Globus pallidus (tissue), 1 donor: Measurements from ENCODE around the gene CEP95.
"Not testable (repeated sequence)": the region's sequence is repeated elsewhere in the genome, so short reads cannot be mapped to it uniquely, and the experiment has no call there.

Experiments
- DNase-seq: peaks from one replicate; pipeline ENCODE4 v3.0.0-alpha.2; 2015; ENCODE audit warnings: low spot score

The CEP95 gene, protein sequence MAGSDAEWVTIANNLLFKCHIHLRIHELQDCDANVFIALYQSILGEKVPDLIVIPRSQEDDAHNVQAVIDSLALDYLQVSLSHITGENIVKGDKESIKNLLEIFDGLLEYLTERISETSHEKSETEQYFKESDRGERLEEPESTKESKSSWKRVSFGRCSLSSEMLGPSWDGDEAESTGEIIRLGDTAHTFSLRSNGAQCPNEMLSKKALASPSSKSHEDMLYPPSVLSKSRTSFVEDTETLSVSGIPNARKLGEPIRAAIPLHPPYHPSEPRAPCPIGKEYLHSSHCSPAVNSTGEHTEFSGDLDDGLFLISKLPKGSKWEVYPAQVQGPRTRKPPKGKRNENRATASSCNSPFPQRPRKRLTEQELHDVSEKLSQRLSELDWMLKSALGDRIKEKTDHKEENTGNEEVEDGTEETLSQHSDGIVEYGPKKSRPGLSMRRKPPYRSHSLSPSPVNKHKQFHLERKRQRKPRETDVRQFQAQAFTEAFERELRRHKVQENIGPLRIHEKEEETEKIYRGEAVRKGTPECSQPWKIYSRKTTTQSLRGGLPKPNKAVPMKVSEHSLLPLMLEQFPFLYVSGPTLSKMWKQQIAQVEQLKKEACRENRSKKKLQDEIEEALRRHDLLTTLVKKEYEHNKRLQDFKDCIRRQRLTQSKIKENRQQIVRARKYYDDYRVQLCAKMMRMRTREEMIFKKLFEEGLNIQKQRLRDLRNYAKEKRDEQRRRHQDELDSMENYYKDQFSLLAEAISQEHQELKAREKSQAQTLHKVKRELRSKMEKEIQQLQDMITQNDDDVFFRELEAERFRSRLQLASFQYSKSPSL

DNA sequence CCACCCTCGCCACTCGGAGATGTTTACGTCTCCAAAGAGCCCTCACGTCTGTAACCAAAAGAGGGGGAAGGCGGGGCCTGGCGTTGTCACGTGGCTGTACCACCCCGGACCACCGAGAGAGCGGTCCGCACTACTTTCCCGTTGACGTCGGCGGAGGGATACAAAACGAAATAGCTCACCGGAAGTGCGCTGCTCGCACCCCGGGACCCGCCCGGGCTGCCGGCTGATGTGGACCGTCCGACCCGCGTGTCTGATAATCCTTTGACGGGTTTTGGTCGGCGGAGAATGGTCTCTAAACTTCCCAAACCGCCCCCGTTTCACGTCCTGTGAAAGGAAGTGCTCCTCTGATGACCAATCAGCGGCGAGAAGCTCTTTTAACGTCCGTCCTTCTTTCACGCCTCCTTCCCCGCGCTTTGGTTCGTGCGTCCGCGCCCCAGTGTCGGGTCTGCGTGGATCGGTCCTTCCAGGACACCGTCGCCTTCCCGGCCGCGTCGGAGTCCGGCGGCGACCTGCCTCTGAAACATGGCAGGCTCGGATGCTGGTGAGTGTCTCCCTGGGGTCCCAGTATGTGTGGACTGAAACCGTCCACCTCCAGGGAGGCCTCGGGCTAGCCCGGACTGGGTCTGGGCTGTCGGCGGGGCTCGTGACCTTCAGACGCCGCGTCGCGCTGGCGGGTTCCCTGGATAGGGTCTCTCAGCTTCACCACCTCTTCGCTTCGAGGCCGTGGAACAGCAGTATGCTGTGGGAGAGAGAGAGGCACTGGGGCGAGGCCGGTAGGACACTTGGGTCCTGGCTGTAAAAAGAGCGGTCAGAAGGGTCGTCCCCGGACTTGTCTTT is at the start of gene CEP95:
Gene CEP95, plus strand, starts transcription at position 402 of the 837 bp plus-strand sequence. Its CDS starts 121 bp downstream, at position 523.
- DNase-seq, result peak; percentile 93

DNA sequence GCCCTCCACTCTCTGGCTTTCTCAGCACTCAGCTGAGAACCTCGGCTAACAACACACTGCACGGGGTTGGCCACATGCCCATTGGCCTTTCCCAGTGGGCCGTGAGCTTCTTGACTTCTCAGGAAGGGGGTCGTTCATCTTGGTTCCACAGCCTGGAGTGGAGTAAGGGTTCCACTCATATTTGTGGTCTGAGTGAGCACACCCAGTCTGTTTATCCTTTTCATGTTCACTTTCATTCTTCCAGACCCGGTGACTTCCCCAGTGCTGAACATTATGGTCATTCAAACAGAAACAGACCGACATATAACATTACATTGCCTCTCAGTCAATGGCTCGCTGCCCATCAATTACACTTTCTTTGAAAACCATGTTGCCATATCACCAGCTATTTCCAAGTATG is 49.6 kb upstream of the CEP95 start:
- no peak for DNase-seq

DNA sequence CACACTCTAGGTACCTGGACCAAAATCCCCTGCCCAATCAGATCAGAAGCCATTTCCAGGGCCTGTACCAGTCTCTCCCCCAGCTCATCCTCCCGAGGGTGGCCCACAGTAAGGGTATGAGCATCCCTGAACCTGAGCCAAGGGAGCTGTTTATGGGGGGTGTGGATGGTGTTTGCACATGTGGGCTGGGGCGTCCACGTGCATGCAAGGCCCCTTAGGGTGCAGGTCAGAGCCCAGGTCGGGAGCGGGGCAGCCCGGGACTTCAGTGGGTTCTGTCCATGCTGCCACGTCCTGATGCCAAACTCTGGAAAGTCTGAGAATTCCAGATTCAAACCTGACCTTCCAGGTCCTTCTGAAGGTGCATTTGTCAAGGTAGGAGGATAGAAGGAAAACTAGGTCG is 48.0 kb upstream of the CEP95 start:
- no peak for DNase-seq

DNA sequence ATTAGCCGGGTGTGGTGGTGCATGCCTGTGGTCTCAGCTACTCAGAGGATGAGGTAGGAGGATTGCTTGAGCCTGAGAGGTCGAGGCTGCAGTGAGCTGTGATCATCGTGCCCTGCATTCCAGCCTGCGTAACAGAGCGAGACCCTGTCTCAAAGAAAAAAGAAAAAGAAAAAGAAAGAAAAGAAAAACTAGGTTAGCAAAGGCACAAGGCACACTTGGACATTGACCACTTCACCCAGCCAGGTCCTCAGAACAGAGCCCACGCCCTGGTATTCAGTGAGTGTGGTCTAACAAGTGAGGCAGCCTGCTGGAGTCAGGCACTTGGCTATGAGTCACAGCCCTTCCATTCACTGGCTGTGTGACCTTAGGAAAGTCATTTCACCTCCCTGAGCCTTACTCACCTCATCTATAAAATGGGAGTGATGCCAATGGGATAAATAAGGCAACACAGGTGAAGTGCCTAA is 47.5 kb upstream of the CEP95 start:
- DNase-seq, result no peak

DNA sequence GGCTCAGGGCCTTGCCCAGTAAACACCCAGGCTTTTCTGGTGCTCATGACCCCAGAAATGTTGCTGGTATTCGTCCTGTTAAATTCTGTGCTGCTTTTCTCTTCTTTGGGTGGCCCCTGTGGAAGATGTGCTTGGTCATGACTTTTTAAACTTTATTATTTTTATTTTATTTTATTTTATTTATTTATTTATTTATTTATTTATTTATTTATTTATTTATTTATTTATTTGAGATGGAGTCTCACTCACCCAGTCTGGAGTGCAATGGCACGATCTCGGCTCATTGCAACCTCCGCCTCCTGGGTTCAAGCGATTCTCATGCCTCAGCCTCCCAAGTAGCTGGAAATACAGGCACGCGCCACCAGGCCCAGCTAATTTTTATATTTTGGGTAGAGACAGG is 47.0 kb upstream of the CEP95 start:
- DNase-seq, result not testable (repeated sequence)

DNA sequence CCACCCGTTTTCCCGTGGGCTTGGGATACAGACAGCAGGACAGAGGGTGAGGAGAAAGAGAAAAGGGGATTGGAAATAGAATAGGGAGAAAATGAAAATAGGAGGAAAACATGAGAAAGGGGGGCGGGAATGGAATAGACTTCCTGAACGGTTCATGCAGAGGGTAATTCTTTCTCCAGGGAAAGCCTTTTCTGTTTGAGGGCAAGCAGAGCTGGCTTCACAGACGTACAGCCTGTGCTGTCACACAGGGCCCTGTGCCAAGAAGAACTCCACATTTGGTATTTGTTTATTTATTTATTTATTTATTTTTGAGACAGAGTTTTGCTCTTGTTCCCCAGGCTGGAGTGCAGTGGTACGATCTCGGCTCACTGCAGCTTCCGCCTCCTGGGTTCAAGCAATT is 45.8 kb upstream of the CEP95 start:
- DNase-seq, result no peak

DNA sequence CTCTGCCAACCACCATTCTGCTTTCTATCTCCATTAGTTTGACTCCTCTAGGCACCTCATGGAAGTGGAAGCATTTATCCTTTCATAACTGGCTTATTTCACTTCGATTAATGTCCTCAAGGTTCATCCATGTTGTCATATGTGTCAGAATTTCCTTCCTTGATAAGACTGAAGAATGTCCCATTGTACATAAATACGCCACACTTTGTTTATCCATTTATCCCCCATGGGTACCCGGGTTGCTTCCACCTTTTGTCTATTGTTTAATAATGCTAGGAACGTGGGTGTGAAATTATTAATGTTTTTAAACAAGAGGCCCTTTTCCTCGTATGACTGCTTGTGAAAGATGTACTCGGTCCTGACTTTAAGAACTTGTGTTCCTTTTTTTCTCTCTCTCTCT is 45.0 kb upstream of the CEP95 start:
- no peak for DNase-seq

DNA sequence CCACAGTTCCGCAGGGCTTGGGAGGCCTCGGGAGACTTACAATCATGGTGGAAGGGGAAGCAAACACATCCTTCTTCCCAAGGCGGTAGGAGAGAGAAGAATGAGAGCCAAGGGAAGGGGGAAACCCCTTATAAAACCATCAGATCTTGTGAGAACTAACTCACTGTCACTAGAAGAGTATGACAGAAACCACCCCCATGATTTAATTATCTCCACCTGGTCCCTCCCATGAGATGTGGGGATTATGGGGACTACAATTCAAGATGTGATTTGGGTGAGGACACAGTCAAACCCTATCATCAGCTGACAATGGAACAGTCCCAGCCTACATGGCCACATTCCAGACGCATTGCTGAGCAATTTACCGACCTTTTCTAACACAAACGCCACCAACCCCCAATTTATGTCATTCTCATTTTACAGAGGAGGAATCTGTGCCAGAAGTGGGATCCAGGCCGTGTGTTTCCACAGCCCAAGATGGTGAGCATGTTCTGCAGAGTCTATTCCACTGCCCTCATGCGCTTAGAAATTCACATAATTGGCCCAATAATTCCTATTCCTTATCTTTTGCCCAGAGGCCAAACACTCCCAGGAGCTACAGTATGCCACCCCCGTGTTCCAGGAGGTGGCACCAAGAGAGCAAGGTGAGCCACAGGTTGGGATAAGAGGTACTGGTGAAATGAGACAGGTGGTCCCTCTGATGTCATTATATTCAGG is 40.6 kb upstream of the CEP95 start:
- no peak for DNase-seq

DNA sequence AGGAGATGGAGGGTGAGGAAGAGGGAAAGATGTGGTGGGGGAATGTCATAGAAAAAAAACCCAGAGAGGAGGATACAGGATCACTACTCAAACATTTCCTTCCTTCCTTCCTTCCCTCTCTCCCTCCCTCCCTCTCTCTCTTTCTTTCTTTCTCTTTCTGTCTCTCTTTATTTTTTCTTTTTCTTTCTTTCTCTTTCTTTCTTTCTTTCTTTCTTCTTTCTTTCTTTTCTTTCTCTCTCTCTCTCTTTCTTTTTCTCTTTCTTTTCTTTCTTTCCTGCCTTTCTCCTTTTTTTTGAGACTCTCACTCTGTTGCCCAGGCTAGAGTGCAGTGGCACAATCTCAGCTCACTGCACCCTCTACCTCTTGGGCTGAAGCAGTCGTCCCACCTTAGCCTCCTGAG is 39.9 kb upstream of the CEP95 start:
- not testable (repeated sequence) for DNase-seq

DNA sequence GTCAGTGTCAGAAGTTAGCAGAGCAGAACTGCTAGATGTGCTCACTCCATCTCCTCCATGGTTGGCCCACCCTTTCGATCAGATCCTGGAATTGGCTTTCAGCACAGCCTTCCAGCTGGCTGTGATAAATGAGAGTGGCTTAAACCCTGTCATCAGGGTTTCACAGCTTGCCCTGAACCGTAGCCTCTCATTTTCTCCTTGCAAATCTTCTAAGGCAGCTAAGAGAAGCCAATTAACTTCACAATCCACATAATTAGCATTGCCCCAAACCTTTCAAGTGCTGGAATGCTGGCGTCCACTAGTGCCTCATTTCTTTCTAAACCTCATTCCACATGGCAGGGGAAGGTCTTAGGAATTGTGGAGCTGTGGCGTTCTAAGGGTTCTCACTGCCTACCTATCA is 36.2 kb upstream of the CEP95 start:
- no peak for DNase-seq

DNA sequence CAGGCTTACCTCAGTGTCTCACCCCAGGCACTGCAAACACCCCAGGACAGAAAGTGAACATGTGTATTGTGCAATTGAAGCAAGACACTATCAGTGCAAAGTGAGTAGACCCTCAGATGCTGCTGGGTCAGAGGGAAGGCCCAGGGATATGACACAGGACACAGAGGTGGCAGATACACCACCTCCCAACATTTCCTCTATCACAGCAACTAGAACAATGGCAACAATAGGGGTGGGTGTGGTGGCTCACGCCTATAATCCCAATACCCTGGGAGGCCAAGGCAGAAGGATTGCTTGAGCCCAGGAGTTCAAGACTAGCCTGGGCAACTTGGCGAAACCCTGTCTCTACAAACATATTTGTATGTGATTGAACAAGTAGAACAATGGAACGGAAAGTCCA is 35.3 kb upstream of the CEP95 start:
- no peak for DNase-seq

DNA sequence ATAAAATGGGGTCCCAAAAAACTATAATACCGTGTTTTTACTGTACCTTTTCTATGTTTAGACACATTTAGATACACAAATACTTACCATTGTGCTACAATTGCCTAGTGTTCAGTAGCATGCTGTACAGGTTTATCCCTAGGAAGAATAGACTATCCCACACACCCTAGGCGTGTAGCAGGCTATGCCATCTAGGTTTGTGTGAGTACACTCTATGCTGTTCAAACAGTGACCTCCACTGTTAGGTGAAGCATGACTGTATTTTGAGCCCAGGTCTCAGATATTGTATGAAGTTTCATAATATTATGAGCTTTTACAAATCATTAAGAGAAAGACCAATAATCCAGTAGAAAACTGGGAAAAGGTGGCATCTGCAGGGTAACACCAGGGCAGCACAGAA is 34.2 kb upstream of the CEP95 start:
- DNase-seq, result no peak

DNA sequence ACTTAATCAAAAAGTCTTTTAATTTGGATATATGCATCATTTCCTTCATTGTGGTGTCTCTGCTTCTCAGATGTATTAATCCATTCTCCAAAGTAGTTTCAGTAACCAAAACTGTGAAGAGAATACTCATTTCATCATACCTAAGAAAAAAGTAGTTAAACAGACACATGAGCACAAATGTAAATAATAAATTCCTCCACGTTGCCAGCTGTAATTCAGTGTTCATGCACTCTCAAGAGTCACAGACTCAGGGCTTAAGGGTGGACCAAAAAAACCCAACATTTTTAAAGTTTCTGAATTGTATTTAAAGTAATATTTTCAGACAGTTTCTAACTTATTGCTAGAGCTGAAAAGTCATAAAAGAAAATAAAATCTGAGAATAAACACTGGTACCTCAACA is 28.9 kb upstream of the CEP95 start:
- DNase-seq, result no peak

DNA sequence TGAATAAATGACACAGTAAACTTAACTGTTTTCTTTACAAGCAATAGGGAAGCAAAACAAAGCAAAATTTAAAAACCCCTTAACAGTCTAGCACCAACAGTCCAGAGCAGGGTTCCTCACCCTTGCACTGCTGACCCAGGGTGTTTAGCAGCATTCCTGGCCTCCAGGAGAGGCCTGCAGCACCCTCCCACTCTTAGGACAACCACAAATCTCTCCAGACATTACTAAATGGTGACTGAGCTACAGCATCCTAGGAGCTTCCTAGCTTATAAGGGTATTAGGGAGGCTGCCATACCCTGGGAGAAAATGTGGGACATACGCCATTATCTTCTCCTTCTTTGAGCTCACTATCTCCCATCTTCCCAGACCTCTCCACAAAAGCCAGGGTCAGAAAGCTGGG is 25.8 kb upstream of the CEP95 start:
- no peak for DNase-seq

DNA sequence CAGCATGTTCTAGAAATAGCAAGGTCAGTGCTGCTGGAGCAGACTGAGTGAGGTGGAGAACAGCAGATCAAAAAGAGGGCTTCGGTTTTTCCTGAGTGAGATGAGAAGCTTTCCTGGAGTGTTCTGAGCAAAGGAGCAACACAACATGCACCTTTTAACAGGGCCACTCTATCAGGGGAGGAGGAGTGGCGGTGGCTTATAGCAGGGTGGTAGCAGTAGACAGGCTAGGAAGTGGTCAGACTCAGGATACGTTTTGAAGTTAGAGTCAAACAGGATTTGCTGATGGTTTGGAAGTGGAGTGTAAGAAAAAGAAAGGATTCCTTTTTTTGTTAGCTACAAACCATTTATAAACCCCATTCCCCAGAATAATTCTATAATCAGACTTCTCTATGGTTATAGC is 22.4 kb upstream of the CEP95 start:
- DNase-seq, result no peak

DNA sequence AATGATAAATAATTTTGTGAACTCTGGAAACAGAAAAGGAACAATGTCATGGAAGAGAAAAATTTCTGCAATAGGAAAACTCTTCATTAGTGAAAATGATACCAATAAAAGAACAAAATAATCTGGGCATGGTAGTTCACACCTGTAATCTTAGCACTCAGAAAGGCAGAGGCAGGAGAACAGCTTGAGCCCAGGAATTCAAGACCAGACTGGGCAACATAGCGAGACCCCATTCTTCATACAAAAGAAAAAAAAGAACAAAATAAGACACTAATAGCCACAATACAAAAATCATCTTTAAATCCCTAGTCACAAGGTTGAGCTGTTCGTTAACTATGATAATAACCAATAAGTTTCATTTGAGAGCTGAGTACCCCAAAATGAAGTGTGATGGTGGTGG is 18.5 kb upstream of the CEP95 start:
- DNase-seq, result no peak

DNA sequence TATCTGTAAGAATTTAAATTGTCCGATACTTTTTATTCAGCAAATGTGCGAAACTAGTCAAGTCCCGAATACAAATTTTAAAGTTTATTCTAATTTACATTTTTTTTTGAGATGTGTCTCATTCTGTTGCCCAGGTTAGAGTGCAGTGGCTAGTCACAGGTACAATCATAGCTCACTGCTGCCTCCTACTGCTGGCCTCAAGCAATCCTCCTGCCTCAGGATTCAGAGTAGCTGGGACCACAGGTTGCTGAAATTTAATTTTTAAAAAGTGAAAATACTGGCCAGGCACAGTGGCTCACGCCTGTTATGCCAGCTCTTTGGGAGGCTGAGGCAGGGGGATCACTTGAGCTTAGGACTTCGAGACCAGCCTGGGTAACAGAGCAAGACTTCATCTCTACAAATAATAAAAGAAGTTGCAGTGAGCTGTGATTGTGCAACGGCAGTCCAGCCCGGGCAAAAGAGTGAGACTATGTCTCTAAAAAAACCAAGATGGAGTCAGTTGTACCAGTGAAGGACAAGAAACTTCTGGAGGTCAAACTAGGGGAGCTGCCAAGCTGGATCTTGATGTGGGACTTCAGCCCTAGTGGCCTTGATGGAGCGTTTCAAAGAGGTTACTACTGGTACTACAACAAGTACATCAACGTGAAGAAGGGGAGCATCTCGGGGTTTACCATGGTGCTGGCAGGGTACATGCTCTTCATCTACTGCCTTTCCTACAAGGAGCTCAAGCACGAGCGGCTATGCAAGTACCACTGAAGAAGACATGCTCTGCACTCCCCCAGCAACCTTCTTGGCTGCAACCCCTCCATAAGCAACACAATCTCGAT is 15.5 kb upstream of the CEP95 start:
- DNase-seq, result no peak

DNA sequence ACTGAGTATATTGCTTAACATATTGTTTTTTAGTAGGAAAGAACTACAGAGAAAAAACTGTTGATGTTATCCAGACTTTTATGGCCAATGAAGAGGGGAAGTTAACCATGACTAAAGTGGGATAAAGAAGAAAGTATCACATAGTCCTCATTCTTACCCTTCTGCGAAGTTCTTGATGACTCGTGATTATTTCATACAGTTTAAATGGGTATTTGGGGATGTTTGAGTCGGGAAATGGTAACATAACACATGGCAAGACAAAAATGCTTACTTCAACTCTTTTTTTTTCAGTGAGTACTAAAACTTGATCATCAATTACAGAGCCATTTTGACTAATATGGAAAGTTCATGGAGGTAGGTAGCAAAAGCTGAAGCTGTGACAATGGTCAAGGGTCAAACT is 14.8 kb upstream of the CEP95 start:
- no peak for DNase-seq

DNA sequence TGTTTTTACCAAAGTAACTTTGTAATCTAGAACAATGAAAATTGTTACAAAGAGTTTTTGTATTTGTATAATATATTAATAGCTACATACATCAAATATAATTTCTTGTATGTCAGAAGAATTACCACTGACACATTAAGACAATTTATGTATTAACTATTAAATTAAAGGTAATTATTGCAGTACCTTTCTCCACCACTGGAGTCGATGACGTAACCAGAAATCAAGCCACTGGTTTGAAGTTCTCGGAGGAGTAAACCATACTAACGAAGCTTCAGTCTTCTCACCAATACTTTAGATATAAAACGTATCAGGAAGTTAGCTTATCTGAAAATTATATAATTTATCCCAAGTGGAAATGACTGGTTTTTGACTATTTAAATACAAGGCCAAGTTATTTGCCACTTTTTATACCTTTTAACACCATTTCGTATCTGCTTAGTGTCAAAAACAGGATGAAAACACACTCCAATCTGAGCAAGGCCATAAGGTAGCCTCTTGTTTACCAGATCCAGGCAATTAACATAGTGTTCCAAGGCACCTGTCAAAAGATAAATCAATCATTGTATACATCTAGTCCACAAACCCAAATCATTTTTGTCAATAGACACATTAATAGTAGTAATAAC is 14.2 kb upstream of the CEP95 start:
- no peak for DNase-seq

DNA sequence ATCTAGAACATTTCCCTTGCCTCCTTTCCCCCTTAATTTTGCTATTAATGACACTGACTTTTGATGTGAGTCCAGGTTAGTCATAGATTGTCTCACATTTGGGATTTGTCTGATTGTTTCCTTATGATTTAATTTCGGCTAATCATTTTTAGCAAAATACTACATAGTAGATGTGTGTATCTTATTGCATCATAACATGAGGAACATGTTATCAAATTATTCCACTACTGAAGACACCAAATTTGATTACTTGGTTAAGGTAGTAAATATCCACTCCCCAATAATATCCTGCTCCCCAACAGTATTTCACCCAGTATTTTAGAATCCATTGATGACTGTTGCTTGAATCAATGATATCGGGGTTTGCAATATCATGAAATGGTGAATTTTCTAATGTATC is 12.7 kb upstream of the CEP95 start:
- no peak for DNase-seq
